ENCODE measurements around the gene CASK.

The CASK gene

DNA sequence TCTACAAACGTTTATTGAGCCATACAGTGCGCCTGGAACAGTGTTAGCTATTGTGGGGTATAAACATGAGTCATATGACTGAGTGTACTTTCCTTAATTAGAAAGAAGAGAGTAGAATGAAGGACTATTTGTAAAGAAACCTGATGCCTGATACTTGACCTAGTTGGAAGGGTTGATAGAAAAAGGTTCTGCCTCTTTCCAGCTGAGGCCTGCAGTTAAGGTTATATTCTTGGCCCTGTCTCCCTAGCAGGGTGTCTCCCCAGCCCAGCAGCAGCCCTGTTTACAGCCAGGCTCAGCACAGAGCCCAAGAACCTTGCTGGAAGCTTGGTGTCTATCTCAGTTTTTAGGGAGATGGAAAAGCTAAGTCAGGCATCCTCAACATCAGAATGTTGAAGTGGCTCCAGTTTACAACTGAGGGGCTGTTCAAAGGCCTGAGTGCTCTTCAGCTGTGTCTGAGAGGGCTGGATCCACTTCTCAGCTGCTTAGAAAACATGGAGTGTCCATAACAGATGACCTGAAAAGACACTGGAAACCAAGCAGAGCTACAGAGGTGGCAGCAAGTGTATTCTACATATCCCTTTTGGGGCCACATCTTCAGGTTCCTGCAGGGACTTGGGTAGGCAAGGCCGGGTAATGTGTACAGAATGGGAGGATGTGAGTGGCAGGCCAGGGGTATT, 454.6 kb downstream of the CASK start:
- CTCF ChIA-PET, result interaction anchor here (1.0 kb wide), 1 partner anchor 11 kb away, joined by 3 read pairs; no protein-coding TSS in a partner anchor
- DNase-seq (ENCODE audit: extremely low spot score), result no peak
- POLR2A ChIA-PET, result no interaction called here
- TF ChIP-seq, protein P1, sequence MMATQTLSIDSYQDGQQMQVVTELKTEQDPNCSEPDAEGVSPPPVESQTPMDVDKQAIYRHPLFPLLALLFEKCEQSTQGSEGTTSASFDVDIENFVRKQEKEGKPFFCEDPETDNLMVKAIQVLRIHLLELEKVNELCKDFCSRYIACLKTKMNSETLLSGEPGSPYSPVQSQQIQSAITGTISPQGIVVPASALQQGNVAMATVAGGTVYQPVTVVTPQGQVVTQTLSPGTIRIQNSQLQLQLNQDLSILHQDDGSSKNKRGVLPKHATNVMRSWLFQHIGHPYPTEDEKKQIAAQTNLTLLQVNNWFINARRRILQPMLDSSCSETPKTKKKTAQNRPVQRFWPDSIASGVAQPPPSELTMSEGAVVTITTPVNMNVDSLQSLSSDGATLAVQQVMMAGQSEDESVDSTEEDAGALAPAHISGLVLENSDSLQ (IDR thresholded peaks at IDR 0.05), result no peak
- TF ChIP-seq SUZ12 (IDR thresholded peaks at IDR 0.05) (no peak), ZNF384 (IDR thresholded peaks at IDR 0.05) (no peak), BHLHE40 (IDR thresholded peaks at IDR 0.05; ENCODE audit: borderline replicate concordance) (no peak), SP1 (IDR thresholded peaks at IDR 0.05) (no peak), FOXM1 (IDR thresholded peaks at IDR 0.05; ENCODE audit: borderline replicate concordance) (no peak), NFRKB (IDR thresholded peaks at IDR 0.05) (no peak), ELF4 (IDR thresholded peaks at IDR 0.05) (no peak), LEF1 (IDR thresholded peaks at IDR 0.05; ENCODE audit: borderline replicate concordance) (no peak), ARNT (IDR thresholded peaks at IDR 0.05) (no peak), TARDBP (IDR thresholded peaks at IDR 0.05) (no peak), L3MBTL2 (conservative IDR thresholded peaks at IDR 0.05) (no peak), CTBP1 (IDR thresholded peaks at IDR 0.05; ENCODE audit: borderline replicate concordance) (no peak), HDGF (IDR thresholded peaks at IDR 0.05; ENCODE audit: borderline replicate concordance) (no peak), FOXK2 (IDR thresholded peaks at IDR 0.05) (no peak), FOXA1 (IDR thresholded peaks at IDR 0.05) (no peak)
